Osteoblast (primary cell): ENCODE measurements around the gene ZNF599. TPM values are rescaled to one million over a fixed set of nuclear protein-coding genes. Genes with fewer than 3 reads are reported as not detected.

Experiments
- DNase-seq: peaks from one replicate; pipeline ENCODE4 v3.0.0; 2011; ENCODE audit warnings: low spot score, mixed read lengths; ENCODE audit not compliant: insufficient read length; ENCODE audit errors: missing footprints
- H2AFZ ChIP-seq: 2 replicates; pipeline ENCODE4 v1.6.0; 2011; ENCODE audit warnings: mild to moderate bottlenecking, low read length
- H3K27ac ChIP-seq: 2 replicates; pipeline ENCODE4 v1.5.1; 2011; ENCODE audit warnings: mild to moderate bottlenecking, low read depth, low read length, moderate library complexity
- H3K27me3 ChIP-seq: 2 replicates; pipeline ENCODE4 v1.6.0; 2012; ENCODE audit warnings: mild to moderate bottlenecking, control low read depth, inconsistent platforms, low read length, moderate library complexity; ENCODE audit not compliant: insufficient read depth
- H3K36me3 ChIP-seq: 2 replicates; pipeline ENCODE4 v1.5.1; 2011; ENCODE audit warnings: mild to moderate bottlenecking, low read length, control low read depth, moderate library complexity; ENCODE audit not compliant: insufficient read depth
- H3K4me1 ChIP-seq: 2 replicates; pipeline ENCODE4 v1.5.1; 2011; ENCODE audit warnings: mild to moderate bottlenecking, low read length, control low read depth, moderate library complexity; ENCODE audit not compliant: insufficient read depth
- H3K4me2 ChIP-seq: 2 replicates; pipeline ENCODE4 v1.6.0; 2011; ENCODE audit warnings: mild to moderate bottlenecking, low read length; ENCODE audit not compliant: insufficient read depth
- H3K4me3 ChIP-seq: fragments of 200-600 bp; sonication (generic); 3 replicates; pipeline ENCODE4 v1.5.1; 2012; ENCODE audit warnings: mild to moderate bottlenecking, low read length, inconsistent platforms; ENCODE audit not compliant: insufficient read depth
- H3K79me2 ChIP-seq: 2 replicates; pipeline ENCODE4 v1.6.0; 2012; ENCODE audit warnings: mild to moderate bottlenecking, low read length, control low read depth, inconsistent platforms; ENCODE audit not compliant: insufficient read depth
- H3K9me3 ChIP-seq: 2 replicates; pipeline ENCODE4 v1.5.1; 2011; ENCODE audit warnings: low read depth, low read length, control low read depth
- H4K20me1 ChIP-seq: 2 replicates; pipeline ENCODE4 v1.6.0; 2012; ENCODE audit warnings: mild to moderate bottlenecking, low read length, control low read depth; ENCODE audit not compliant: insufficient read depth
- CTCF ChIP-seq: IDR thresholded peaks from 2 replicates; pipeline ENCODE4 v1.5.1; 2011; ENCODE audit warnings: mild to moderate bottlenecking, low read depth, low read length, moderate library complexity; ENCODE audit errors: extremely low read depth
- total RNA-seq: library from RNA; depleted of rRNA; stranded (reverse); fragments of >200 nt; gene quantifications from 2 replicates; pipeline ENCODE4 v1.2.3, GENCODE V29; 2012

Gene ZNF599
- total RNA-seq, 1 donor, result 8.0 TPM

GRCh38 chr19:34767951-34768350 is 5.1 kb downstream of the ZNF599 start:
- no peak overlapping the region for H2AFZ ChIP-seq
- no peaks in the 10 kb centered on the region for H3K27me3 ChIP-seq
- no peak overlapping the region for H3K4me2 ChIP-seq
- no peak for TF ChIP-seq CTCF
- peaks cover 54% of the 10 kb centered on the region for H3K36me3 ChIP-seq
- peaks cover 16% of the 10 kb centered on the region for H3K79me2 ChIP-seq
- no peak for DNase-seq
- H3K4me1 ChIP-seq, result peaks cover 6% of the 10 kb centered on the region
- no peak overlapping the region for H3K4me3 ChIP-seq
- H3K9me3 ChIP-seq, result peaks cover 12% of the 10 kb centered on the region
- no peaks in the 10 kb centered on the region for H4K20me1 ChIP-seq
- no peak overlapping the region for H3K27ac ChIP-seq

DNA sequence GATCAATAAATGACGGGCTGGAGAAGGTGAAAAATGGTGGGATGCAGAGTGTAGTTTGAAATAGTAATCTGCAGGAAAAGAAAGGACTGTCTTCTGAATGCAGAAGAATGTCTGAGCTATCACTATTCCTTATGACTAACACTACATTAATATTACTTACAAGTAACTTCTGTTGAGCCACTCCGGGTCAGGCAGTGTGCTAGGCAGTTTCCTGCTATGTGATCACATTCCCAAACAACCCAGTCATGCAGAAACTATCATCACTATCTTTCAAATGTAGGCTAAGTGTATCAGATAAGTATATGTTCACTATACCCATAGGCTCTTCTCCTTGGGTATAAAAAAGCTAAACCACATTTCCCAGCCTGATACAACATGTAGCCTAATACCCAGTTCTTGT is 6.6 kb downstream of the ZNF599 start:
- H3K9me3 ChIP-seq, result peaks cover 21% of the 10 kb centered on the region
- H3K36me3 ChIP-seq, result peaks cover 54% of the 10 kb centered on the region
- H3K27me3 ChIP-seq, result no peaks in the 10 kb centered on the region
- no peak overlapping the region for H3K4me2 ChIP-seq
- H3K4me1 ChIP-seq, result no peaks in the 10 kb centered on the region
- DNase-seq, result no peak
- no peak for TF ChIP-seq CTCF
- no peak overlapping the region for H2AFZ ChIP-seq
- H3K27ac ChIP-seq, result no peak overlapping the region
- peaks cover 2% of the 10 kb centered on the region for H3K79me2 ChIP-seq
- no peak overlapping the region for H3K4me3 ChIP-seq
- H4K20me1 ChIP-seq, result no peaks in the 10 kb centered on the region

- H3K79me2 ChIP-seq, result no peaks in the 10 kb centered on the region
- no peak overlapping the region for H3K27ac ChIP-seq
- peaks cover 58% of the 10 kb centered on the region for H3K9me3 ChIP-seq
- peaks cover 14% of the 10 kb centered on the region for H3K36me3 ChIP-seq
- no peak for DNase-seq
- no peak for TF ChIP-seq CTCF
- no peak overlapping the region for H2AFZ ChIP-seq
- no peak overlapping the region for H3K4me2 ChIP-seq
- no peaks in the 10 kb centered on the region for H4K20me1 ChIP-seq
- no peaks in the 10 kb centered on the region for H3K27me3 ChIP-seq
- H3K4me1 ChIP-seq, result no peaks in the 10 kb centered on the region
- H3K4me3 ChIP-seq, result no peak overlapping the region
Observed at GRCh38 chr19:34759218-34759917, 13.6 kb downstream of the ZNF599 start.

DNA sequence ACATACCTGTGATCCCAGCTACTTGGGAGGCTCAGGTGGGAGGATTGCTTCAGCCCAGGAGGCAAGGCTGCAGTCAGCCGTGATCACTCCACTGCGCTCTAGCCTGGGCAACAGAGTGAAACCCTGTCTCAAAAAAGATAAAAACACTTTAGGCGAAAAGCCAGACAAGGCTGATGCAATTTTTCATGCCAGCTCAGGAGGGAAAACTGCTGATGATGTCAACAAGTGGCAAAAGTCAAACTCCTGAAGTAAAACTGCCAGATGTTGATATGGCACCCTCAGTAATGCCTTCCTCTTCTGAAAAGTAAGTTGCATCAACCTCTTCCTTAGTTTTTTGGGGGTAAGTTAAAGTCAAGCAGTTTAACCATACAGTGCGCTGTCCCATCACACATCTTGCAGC is 15.6 kb downstream of the ZNF599 start:
- Histone ChIP-seq H3K4me1 (no peaks in the 10 kb centered on the region), H3K4me2 (no peak overlapping the region), H3K4me3 (no peak overlapping the region), H3K27ac (no peak overlapping the region), H3K36me3 (peaks cover 8% of the 10 kb centered on the region), H3K27me3 (no peaks in the 10 kb centered on the region), H2AFZ (no peak overlapping the region), H3K79me2 (no peaks in the 10 kb centered on the region), H4K20me1 (no peaks in the 10 kb centered on the region), H3K9me3 (peaks cover 56% of the 10 kb centered on the region)
- DNase-seq, result no peak
- TF ChIP-seq CTCF, result no peak
